HG03139 (cell line): ENCODE measurements around the gene KEAP1.

Source experiments
- ATAC-seq: cut with Tn5 transposase; IDR thresholded peaks from one replicate; pipeline ENCODE4 v1.9.1; 2021; ENCODE audit not compliant: unreplicated experiment

KEAP1 gene

DNA sequence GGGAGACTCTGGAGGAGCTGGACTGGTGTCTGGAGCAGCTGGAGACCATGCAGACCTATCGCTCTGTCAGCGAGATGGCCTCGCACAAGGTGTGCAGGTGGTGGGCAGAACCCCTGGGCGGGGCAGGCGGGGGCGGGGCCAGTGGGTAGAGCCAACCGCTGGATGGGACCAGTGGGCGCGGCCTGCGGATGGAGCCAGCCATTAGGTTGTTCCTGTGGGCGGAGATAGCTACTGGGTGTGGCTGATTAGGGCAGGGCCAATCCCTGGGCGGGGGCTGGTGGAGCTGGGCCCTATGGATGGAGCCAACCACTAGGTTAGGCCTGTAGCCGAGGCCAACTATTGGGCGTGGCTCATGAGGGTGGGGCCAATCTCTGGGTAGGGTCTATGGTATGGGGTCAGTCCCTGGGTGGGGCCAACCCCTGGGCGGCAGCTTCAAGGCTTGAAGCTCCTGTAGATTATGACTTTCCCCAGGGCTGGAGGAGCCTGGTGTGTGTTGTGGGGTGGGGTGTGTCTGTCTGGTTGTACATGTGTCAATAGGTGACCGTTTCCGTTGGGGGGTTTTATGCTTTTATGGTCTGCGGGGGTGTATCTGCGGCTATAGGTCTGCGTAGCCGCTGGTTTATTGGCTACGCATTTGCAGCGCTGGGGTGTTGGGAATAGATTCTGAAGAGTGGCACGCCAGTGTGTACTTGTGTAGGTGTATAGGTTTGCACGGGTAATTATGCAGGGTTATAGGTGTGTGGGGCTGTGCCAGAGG, 52.1 kb downstream of the KEAP1 start:
- no peak for ATAC-seq

DNA sequence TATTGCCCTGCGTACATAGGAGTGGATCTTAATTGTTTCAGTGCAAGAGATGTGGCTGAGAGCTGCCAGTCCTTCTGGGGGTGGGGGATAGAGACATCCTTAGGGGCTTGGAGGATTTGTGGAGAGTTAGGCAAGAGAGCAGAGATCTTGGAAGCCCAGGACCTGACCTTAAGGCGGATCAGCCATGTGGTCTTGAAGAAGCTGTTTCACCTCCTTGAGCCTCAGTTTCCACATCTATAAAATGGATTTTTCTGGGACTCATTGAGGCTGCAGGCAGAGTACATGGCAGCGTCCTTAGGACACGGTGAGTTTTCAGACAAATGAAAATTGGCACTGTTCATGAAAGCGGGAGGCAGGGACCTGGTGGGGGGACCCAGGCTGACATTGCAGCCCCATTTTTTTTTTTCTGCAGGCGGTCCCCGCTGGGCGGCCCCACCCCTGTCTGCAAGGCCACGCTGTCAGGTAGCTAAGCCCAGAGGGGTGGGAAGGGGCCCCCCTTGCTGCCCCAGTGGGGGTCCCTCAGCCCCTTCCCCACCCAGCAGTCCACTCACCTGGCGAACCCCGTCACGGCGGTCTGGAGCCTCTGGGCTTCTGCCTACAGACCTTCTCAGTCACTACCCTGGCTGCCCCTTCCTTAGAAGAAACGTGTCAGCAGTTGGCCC, 52.8 kb downstream of the KEAP1 start:
- no peak for ATAC-seq

DNA sequence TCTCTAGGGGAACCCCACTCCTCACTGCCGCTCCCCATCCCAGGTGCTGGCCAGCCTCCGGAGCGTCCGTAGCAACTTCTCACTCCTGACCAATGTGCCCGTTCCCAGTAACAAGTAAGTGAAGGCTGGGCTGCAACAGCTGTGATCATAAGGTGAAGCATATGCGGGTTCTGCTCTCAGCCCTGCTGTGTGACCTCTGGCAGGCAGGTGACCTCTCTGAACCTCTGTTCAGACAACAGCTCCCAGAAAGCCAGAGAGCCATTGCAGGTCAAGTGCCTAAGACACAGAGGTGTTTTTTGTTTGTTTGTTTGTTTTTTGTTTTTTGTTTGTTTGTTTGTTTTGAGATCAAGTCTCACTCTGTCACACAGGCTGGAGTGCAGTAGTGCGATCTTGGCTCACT, 54.1 kb downstream of the KEAP1 start:
- no peak for ATAC-seq

DNA sequence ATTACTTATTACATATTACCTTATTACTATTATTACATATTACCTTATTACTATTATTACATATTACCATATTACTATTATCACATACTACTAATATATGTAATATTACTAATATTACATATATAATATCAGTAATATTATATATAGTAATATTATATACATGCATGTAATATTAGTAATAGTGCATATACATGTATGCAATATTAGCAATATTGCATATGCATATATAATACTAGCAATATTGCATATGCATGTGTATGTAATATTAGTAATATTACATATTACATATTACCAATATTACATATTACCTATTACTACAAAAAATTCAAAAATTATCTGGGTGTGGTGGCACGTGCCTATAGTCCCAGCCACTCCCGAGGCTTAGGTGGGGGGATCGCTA, 60.5 kb downstream of the KEAP1 start:
- no peak for ATAC-seq

DNA sequence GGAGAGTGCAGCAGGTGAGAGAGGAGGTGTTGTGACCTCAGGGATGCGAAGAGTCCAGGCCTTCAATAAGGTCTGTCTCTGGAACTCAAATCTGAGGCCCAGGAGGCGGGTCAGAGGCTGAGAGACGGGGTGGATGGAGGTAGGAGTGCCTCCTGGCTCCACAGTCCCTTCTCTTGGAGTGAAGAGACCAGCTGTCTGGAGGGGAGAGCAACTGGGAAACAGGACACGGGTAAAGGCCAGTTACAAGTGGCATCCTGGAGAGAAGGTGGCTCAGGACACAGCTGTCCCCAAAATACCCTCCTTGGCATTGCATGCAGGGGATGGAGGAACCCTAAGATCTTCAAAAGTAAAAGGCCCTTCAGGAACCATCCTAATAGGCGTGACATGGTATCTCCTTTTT, 63.6 kb downstream of the KEAP1 start:
- ATAC-seq = no peak
